GM18870 (cell line): ENCODE data around the gene ATP23.

Experiments
- ATAC-seq: cut with Tn5 transposase; IDR thresholded peaks from one replicate; pipeline ENCODE4 v1.9.1; 2021; ENCODE audit warnings: moderate library complexity; ENCODE audit not compliant: unreplicated experiment

Gene ATP23

DNA sequence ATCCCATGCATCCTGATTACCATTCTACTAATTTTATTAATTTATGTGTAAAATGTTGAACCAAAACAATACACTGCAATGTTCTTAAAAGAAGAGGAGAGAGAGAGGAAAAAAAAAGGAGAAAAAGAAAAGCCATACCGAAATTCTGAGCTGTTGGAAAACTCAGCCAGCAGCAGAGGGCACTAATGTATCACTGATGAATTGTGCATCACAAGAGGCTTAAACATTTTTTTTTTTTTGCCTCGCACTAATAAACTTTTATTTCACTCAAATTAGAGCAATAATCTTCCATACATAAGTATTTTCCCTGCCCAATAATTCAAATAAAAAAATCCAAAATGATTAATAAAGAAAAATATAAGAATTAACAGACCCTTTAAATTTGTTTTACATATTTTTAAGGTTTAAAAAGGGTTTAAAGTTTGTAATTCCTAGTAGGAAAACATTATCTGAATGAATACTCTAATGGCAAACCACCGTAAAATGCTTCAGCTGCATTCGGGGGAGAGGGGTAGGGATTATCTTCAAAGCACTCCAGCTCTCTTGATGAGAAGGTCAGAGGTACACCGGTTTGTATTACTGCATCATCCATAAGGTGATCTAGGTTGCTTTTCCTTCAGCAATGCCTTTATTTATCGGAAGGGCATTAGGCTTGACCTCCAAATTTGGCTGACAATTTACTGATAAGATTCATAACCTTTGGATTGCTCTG lies 41.9 kb downstream of the ATP23 start:
- no peak for ATAC-seq

DNA sequence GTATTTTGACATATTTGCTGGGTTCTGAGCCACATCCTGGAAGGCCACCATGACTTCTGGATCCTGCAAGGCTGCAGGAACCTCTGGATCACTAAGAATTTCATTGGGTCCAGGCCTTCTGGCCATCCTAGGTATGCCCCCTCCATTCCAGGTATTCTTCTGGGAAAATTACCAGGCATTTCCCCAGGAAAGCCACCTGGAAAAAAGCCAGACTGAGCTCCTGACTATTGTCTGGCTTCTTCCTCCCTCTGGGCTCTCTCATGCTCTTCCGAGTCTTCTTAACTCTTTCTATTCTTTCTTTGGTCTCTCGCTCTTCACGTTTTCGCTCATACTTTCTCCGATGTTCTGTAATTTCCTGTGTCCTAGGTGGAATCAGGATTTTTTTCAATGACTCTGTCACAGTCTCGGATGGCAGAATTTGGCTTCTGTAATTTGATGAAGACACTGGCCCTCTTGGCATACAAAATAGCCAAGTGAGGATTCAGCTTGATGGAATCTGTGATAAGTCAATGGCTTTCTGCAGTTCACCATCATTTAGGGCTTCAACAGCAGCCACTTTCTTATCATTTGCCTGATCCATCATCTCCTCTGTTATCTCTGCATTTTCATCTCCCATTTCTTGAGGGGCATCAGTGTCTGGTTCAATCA lies 42.6 kb downstream of the ATP23 start:
- ATAC-seq = no peak

DNA sequence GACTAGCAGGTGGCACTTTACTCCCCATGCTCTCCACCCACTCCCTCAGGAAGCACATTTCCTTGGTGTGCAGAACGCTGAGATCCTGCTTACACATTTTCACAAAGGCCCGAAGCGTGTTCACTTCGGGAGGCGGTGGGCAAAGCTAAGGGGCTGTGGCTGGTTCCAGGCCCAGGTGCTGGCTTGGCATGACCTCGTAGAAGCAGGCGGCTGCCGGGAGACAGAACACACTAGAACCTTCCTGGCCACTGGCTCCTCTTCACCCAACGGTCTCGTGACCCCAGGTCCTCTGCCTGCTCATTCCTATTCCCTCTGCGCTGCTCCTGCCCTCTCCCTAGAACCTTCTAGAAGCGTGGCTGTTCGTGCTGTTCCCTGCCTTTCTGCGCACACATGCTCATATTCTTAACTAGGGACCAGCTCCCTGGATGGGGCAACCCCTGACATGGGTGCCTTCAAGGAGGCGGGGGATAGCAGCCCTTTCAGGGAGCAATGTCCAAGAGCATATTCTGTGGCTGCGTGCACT lies 43.3 kb downstream of the ATP23 start:
- no peak for ATAC-seq

DNA sequence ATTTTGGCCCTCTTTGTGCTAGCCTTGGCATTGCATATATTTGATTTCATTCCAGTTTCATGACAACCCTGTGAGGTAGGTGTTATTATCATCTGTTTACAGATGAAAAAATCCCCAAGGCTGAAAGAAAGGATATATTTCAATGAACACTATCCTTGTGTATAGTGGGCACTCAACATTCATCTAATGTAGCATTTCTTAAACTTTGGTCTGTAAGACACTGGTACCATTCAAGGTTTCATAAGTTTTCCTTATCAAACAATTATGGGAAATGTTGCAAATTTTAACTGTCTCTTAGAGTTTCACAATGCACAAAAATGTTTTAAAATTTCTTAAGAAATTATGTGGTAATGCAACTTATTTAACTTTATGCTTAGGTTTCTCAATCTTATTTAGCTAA lies 44.3 kb downstream of the ATP23 start:
- no peak for ATAC-seq

DNA sequence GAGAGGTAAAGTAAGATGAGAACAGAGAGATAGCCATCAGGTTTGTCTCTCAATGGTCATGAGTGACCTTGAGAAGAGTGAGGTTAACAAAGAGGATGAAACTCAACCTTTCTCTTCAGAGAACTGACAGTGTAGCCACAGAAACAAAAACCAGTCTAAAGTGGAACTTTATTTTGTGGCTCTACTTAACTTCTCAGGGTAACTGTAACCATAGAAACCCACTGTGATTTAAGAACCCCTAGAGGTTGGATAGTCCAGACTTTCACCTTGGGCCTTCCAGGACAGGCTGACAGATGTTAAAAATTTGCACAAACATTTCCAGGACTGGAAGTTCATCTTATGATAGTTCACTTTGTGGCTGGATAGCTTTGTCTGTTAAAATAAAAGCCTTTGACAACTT lies 48.5 kb downstream of the ATP23 start:
- no peak for ATAC-seq

DNA sequence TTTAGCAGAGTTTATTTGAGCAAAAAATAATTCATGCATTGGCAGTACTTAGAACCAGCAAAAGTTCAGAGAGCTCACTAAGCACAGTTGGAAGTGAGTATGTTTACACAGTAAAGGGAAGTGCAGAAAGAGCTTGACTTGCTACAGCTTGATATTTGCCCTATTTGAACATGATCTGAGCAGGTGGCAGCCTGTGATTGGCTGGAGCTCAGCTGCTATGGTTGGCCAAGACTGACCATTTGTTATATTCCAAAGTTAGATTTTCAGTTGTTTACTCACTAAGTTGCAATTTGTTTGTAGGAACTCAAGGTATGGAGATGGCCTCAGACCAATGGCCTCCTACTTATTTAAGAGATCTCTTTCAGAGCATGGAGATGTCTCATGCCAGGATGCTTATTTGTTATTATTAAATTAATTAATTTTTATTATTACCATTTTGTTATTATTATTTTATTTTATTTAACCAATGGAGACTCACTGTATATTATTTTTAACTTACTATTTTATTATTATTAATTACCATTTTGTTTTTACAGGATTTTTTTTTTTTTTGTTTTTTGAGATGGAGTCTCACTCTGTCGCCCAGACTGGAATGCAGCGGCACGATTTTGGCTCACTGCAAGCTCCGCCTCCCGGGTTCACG lies 49.0 kb downstream of the ATP23 start:
- ATAC-seq = no peak

DNA sequence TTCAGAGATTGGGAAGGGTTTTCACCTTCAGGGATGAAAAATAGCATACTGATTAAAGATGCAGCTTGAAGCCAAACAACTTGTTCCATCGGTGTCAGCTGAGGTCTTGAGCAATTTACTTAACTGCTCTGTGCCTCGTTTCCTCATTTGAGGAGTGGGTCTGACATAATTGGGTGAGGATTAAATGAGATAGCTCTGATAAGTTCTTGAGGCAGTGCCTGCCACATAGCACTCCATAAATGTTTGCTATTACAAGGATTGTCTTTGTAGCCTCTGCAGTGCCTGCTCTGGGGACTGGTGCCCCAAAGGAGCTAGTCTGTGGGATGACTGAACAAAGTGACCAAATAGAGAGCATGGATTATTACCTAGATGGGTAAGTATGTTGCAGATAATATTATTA lies 50.6 kb downstream of the ATP23 start:
- no peak for ATAC-seq

DNA sequence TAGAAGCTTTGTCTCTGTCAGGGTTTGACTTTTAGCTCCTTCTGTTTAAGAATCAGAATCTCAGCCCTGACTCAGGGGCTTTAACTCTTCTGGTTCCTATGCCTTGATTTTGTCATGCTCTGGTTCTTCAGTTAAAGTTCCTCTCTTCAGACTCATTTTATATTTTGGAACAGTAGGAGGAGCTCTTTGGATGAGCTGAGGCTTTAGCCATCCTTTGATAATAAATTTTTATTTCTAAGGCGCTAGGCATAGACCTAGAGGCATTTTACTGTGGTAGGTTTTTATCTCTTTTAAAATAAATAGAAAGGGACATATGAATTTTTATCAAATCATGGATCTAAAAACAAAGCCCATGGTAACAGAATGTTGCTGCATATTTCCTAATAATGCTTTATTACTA lies 51.7 kb downstream of the ATP23 start:
- ATAC-seq = no peak

DNA sequence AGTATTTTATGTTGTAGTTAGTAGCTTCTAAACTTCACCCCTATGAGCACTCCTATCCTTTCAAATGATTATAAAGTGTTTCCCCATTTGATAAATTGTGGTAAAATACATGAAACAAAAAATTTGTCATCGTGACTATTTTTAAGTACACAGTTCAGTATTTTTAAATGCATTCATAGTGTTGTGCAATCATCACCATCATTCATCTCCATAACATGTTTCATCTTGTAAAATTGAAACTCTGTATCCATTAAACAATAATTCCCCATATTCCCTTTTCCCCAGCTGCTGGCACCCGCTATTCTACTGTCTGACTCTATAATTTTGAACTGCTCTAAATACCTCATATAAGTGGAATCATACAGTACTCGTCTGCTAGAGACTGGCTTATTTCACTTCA lies 52.5 kb downstream of the ATP23 start:
- no peak for ATAC-seq

DNA sequence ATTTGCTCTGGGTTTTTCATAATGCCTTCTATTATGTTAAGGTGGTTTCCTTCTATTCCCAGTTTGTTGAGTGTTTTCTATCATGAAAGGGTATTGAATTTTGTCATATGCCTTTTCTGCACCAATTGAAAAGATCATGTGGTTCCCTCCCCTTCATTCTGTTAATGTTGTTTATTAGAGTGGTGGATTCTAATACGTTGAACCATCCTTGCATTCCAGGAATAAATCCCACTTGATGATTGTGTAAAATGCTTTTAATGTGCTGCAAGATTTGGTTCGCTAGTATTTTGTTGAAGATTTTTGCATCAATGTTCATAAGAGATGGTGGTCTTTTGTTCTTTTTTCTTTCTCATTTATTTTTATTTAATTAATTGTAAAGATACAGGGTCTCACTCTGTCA lies 55.2 kb downstream of the ATP23 start:
- no peak for ATAC-seq

DNA sequence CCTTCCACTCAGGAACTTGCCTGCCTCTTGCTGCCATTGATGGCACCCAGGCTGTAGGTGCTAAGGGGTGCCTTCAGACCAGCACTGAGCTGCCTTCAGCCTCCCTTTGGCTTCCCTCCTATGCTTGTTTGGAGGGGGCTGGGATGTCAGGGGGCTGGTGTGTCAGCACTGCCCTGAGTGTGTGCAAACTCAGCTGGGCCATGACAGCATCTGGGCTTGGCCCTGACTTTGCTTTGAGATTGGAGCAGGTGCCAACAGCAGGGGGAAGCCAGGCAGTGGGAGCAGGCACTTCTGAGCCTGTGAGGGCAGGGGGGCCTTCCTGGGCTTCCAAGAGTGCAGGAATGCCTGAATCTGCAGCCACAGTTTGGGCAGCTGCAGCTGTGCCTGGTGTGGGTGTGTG lies 56.9 kb downstream of the ATP23 start:
- no peak for ATAC-seq

DNA sequence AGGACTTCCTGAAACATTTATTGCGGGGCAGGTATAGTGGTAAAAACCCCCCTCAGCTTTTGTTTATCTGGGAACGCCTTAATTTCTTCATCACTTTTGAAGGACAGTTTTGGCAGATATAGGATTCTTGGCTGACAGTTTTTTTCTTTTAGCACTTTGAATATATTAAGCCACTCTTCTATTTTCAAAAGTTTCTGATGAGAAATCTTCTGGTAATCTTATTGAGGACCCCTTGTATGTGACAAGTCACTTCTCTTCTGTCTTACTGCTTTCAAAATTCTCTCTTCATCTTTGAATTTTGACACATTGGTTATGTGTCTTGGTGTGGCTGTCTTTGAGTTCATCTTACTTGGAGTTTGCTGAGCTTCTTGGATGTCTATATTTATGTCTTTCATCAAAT lies 59.1 kb downstream of the ATP23 start:
- ATAC-seq = no peak

DNA sequence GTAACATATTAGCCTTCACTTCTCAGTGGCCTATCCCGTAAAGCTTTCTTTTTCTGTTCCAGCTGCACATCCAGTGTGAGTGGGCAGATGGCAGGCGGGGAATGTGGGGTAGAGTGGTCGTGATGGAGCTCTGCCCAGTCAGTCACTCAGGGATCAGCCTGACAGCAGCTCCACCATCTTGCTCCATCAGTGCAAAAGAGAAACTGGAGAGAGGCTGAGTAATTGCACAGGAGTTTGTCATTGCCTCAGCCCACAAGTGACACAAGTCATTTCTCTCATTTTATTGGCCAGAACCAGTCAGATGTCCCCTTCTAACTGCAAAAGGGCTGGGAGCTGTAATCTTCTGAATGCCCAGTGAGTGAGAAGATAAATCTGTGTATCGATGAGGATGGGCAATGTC lies 66.5 kb downstream of the ATP23 start:
- ATAC-seq = no peak

DNA sequence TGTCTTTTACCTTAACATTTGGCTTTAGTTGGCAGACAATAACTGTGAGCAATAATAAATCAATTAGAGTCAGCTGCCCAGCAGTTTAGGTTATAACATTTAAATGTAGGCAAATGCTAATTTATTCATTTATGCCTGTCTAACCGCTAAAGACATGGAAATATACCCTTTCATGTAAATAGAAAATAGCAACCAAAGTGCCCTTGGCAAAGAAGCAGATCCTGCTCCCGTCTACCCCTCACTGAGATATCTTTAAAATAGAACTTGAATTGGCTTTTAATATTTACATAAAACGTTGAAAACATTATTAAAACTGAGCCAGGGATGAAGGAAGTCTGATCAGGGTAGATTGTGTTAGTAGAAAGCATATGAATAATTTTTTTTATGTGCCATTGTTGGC lies 67.3 kb downstream of the ATP23 start:
- no peak for ATAC-seq
